SK-N-SH (cell line): ENCODE measurements around the gene PCNX2. TPM values are rescaled to one million over a fixed set of nuclear protein-coding genes. Genes with fewer than 3 reads are reported as not detected.
A peak's percentile ranks its signal among the peaks of the same experiment; 100 is the strongest.

Experiments
- CTCF ChIA-PET: fragments of 300-600, 350-600 bp; formaldehyde crosslinking; extraction: SDS; loops from one replicate; lab custom pipeline; 2021; lab: Yijun Ruan, JAX
- POLR2A ChIA-PET: fragments of 350-600 bp; sonication (Branson Sonifier 250); formaldehyde crosslinking; extraction: SDS; loops from one replicate; lab custom pipeline; 2020; ENCODE audit warnings: antibody characterized with exemption, inconsistent platforms; lab: Yijun Ruan, JAX
- DNase-seq: peaks from one replicate; pipeline ENCODE4 v3.0.0; 2012
- H2AFZ ChIP-seq: fragments of 200-600 bp; sonication (generic); 2 replicates; pipeline ENCODE4 v1.8.1; 2016; ENCODE audit warnings: antibody characterized with exemption, mild to moderate bottlenecking, low read depth
- H3F3A ChIP-seq: fragments of 200-600 bp; sonication (generic); replicated peaks from 2 replicates; pipeline ENCODE3; 2016; ENCODE audit warnings: antibody characterized with exemption, mild to moderate bottlenecking; ENCODE audit not compliant: insufficient read depth
- H3K27ac ChIP-seq, 2 experiments: fragments of 200-500 bp in 1 of 2; fragments of 200-600 bp in 1 of 2; sonication (Bioruptor generic) in 1 of 2; sonication (generic), shearing (Covaris generic) in 1 of 2; 2 replicates each; pipeline versions ENCODE4 v1.5.1 to v1.6.1; 2014 to 2016; ENCODE audit warnings: low read depth in 2 of 2, inconsistent platforms in 1 of 2, low read length in 1 of 2, mild to moderate bottlenecking in 1 of 2, mixed read lengths in 1 of 2
- H3K27me3 ChIP-seq: fragments of 200-600 bp; sonication (generic), shearing (Covaris generic); 2 replicates; pipeline ENCODE4 v1.6.1; 2016; ENCODE audit warnings: mixed run types; ENCODE audit not compliant: insufficient read depth
- H3K36me3 ChIP-seq, 2 experiments: fragments of 200-500 bp in 1 of 2; fragments of 200-600 bp in 1 of 2; sonication (Bioruptor generic) in 1 of 2; sonication (generic) in 1 of 2; replicated peaks in 1 of 2; 2 replicates each; pipeline versions ENCODE3 to v1.5.1; 2014 to 2016; ENCODE audit warnings: low read length in 1 of 2, mild to moderate bottlenecking in 1 of 2; ENCODE audit not compliant: insufficient read depth in 2 of 2, control insufficient read depth in 1 of 2
- H3K4me1 ChIP-seq, 2 experiments: fragments of 200-500 bp in 1 of 2; fragments of 200-600 bp in 1 of 2; sonication (Bioruptor generic) in 1 of 2; sonication (generic), shearing (Covaris generic) in 1 of 2; 2 replicates each; pipeline versions ENCODE4 v1.5.1 to v1.6.1; 2014 to 2016; ENCODE audit warnings: low read depth in 1 of 2, low read length in 1 of 2, mixed run types in 1 of 2; ENCODE audit not compliant: insufficient read depth in 2 of 2, control insufficient read depth in 1 of 2
- H3K4me2 ChIP-seq: fragments of 200-600 bp; sonication (generic), shearing (Covaris generic); 2 replicates; pipeline ENCODE4 v1.6.1; 2017; ENCODE audit warnings: mixed run types
- H3K4me3 ChIP-seq, 2 experiments: fragments of 200-500 bp in 1 of 2; fragments of 200-600 bp in 1 of 2; sonication (Bioruptor generic) in 1 of 2; sonication (generic), shearing (Covaris generic) in 1 of 2; 2 replicates each; pipeline versions ENCODE4 v1.5.1 to v1.8.1; 2014 to 2016; ENCODE audit warnings: low read depth in 2 of 2, inconsistent platforms in 1 of 2, low read length in 1 of 2, mild to moderate bottlenecking in 1 of 2, mixed read lengths in 1 of 2, moderate library complexity in 1 of 2
- H3K79me2 ChIP-seq: fragments of 200-600 bp; sonication (generic); 2 replicates; pipeline ENCODE4 v1.8.1; 2017; ENCODE audit warnings: mild to moderate bottlenecking; ENCODE audit not compliant: insufficient read depth
- H3K9ac ChIP-seq: fragments of 200-600 bp; sonication (generic); 2 replicates; pipeline ENCODE4 v1.6.1; 2017; ENCODE audit warnings: mixed run types
- H3K9me2 ChIP-seq: fragments of 200-600 bp; sonication (generic); 2 replicates; pipeline ENCODE4 v1.6.1; 2017; ENCODE audit warnings: mixed run types
- H3K9me3 ChIP-seq: fragments of 200-600 bp; sonication (generic); 2 replicates; pipeline ENCODE4 v1.6.1; 2017; ENCODE audit warnings: mixed run types, mild to moderate bottlenecking, moderate library complexity
- H4K20me1 ChIP-seq: fragments of 200-600 bp; sonication (generic); 2 replicates; pipeline ENCODE4 v1.6.1; 2017; ENCODE audit warnings: mild to moderate bottlenecking, mixed run types; ENCODE audit not compliant: insufficient read depth
- CHD2 ChIP-seq: fragments of 150-350 bp; IDR thresholded peaks from 2 replicates; pipeline ENCODE4 v1.6.1; 2018; ENCODE audit warnings: low read length; ENCODE audit not compliant: partially characterized antibody
- ELF1 ChIP-seq: IDR thresholded peaks from 2 replicates; pipeline ENCODE4 v1.4.0; 2012
- EP300 ChIP-seq, 2 experiments: IDR thresholded peaks; 2 replicates each; pipeline versions ENCODE4 v1.4.0 to v1.6.1; 2012; ENCODE audit warnings: borderline replicate concordance in 1 of 2, low read depth in 1 of 2, low read length in 1 of 2
- FOSL2 ChIP-seq: IDR thresholded peaks from 2 replicates; pipeline ENCODE4 v1.4.0; 2012; ENCODE audit warnings: low read depth, mild to moderate bottlenecking, moderate library complexity, borderline replicate concordance
- FOXM1 ChIP-seq: IDR thresholded peaks from 2 replicates; pipeline ENCODE4 v1.4.0; 2012; ENCODE audit warnings: low read depth, mild to moderate bottlenecking
- GABPA ChIP-seq: IDR thresholded peaks from 2 replicates; pipeline ENCODE4 v1.4.0; 2012; ENCODE audit warnings: low read depth, mild to moderate bottlenecking
- JUND ChIP-seq: IDR thresholded peaks from 2 replicates; pipeline ENCODE4 v1.4.0; 2012
- MEF2A ChIP-seq: IDR thresholded peaks from 2 replicates; pipeline ENCODE4 v1.4.0; 2012; ENCODE audit warnings: low read depth, borderline replicate concordance
- MXI1 ChIP-seq: IDR thresholded peaks from 2 replicates; pipeline ENCODE4 v1.6.1; 2012; ENCODE audit warnings: mild to moderate bottlenecking, low read depth, low read length, improper control_type of control experiment
- NFIC ChIP-seq: IDR thresholded peaks from 2 replicates; pipeline ENCODE4 v1.4.0; 2012; ENCODE audit warnings: borderline replicate concordance
- RAD21 ChIP-seq: IDR thresholded peaks from 2 replicates; pipeline ENCODE4 v1.6.1; 2012; ENCODE audit warnings: mild to moderate bottlenecking, low read length
- RCOR1 ChIP-seq: fragments of 150-350 bp; IDR thresholded peaks from 2 replicates; pipeline ENCODE4 v1.6.1; 2017; ENCODE audit warnings: antibody characterized with exemption, low read length
- SIN3A ChIP-seq: IDR thresholded peaks from 2 replicates; pipeline ENCODE4 v1.6.1; 2012; ENCODE audit warnings: low read depth, mild to moderate bottlenecking, low read length, moderate library complexity, borderline replicate concordance
- YY1 ChIP-seq: IDR thresholded peaks from 2 replicates; pipeline ENCODE4 v1.4.0; 2012; ENCODE audit warnings: low read depth, mild to moderate bottlenecking
- polyA plus RNA-seq, 3 experiments: library from polyadenylated mRNA; depleted of rRNA; stranded (reverse); fragments of >200 nt; gene quantifications; 2 replicates each; pipeline ENCODE4 v1.2.3, GENCODE V29; 2012
- TF ChIP-seq, protein P1 (sequence below): IDR thresholded peaks from 2 replicates; pipeline ENCODE4 v1.6.1; 2012; ENCODE audit warnings: mild to moderate bottlenecking, low read depth, low read length, moderate library complexity
- TF ChIP-seq, protein P2 (sequence below): fragments of 200-600 bp; sonication (generic); IDR thresholded peaks from 2 replicates; pipeline ENCODE4 v1.6.1; 2017; ENCODE audit warnings: antibody characterized with exemption, mild to moderate bottlenecking, moderate library complexity
- TF ChIP-seq, protein P3 (sequence below): fragments of 150-350 bp; IDR thresholded peaks from 2 replicates; pipeline ENCODE4 v1.6.1; 2017; ENCODE audit warnings: antibody characterized with exemption, low read length, low read depth, borderline replicate concordance
- TF ChIP-seq, protein P4 (sequence below): IDR thresholded peaks from 2 replicates; pipeline ENCODE4 v1.4.0; 2012; ENCODE audit warnings: low read depth, borderline replicate concordance
- TF ChIP-seq, protein P5 (sequence below): IDR thresholded peaks from 2 replicates; pipeline ENCODE4; 2012

Gene PCNX2
- polyA plus RNA-seq, 1 of the 3 experiments (the other 2 are of a cell fraction): 10.6 TPM

DNA sequence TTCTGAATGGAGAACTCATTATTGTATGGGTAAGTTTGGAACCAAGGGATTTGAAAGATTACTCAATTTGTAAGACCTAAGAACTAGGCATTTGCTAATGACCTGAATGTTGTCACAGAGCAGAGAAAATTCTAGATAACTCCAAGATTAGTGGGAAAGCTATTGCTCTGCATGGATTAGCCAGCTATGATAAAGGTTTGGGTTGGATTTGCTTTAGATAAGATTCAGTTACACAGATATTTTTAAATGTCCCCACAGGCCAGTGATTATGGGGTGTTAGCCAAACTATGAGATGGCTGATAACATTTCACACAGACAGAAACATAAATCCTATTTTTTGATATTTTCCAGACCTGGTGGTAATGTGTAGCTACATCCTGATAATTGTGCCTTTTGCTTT, 256.9 kb downstream of the PCNX2 start (continued):
- TF ChIP-seq, protein P1, sequence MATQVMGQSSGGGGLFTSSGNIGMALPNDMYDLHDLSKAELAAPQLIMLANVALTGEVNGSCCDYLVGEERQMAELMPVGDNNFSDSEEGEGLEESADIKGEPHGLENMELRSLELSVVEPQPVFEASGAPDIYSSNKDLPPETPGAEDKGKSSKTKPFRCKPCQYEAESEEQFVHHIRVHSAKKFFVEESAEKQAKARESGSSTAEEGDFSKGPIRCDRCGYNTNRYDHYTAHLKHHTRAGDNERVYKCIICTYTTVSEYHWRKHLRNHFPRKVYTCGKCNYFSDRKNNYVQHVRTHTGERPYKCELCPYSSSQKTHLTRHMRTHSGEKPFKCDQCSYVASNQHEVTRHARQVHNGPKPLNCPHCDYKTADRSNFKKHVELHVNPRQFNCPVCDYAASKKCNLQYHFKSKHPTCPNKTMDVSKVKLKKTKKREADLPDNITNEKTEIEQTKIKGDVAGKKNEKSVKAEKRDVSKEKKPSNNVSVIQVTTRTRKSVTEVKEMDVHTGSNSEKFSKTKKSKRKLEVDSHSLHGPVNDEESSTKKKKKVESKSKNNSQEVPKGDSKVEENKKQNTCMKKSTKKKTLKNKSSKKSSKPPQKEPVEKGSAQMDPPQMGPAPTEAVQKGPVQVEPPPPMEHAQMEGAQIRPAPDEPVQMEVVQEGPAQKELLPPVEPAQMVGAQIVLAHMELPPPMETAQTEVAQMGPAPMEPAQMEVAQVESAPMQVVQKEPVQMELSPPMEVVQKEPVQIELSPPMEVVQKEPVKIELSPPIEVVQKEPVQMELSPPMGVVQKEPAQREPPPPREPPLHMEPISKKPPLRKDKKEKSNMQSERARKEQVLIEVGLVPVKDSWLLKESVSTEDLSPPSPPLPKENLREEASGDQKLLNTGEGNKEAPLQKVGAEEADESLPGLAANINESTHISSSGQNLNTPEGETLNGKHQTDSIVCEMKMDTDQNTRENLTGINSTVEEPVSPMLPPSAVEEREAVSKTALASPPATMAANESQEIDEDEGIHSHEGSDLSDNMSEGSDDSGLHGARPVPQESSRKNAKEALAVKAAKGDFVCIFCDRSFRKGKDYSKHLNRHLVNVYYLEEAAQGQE: no peak
- TF ChIP-seq, protein P2, sequence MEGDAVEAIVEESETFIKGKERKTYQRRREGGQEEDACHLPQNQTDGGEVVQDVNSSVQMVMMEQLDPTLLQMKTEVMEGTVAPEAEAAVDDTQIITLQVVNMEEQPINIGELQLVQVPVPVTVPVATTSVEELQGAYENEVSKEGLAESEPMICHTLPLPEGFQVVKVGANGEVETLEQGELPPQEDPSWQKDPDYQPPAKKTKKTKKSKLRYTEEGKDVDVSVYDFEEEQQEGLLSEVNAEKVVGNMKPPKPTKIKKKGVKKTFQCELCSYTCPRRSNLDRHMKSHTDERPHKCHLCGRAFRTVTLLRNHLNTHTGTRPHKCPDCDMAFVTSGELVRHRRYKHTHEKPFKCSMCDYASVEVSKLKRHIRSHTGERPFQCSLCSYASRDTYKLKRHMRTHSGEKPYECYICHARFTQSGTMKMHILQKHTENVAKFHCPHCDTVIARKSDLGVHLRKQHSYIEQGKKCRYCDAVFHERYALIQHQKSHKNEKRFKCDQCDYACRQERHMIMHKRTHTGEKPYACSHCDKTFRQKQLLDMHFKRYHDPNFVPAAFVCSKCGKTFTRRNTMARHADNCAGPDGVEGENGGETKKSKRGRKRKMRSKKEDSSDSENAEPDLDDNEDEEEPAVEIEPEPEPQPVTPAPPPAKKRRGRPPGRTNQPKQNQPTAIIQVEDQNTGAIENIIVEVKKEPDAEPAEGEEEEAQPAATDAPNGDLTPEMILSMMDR: no peak
- TF ChIP-seq SIN3A: no peak
- no peak for TF ChIP-seq ELF1
- TF ChIP-seq MXI1: no peak
- TF ChIP-seq FOSL2: no peak
- TF ChIP-seq YY1: no peak
- no peak for TF ChIP-seq JUND
- TF ChIP-seq, protein P3, sequence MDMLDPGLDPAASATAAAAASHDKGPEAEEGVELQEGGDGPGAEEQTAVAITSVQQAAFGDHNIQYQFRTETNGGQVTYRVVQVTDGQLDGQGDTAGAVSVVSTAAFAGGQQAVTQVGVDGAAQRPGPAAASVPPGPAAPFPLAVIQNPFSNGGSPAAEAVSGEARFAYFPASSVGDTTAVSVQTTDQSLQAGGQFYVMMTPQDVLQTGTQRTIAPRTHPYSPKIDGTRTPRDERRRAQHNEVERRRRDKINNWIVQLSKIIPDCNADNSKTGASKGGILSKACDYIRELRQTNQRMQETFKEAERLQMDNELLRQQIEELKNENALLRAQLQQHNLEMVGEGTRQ: no peak
- no peak for TF ChIP-seq NFIC
- TF ChIP-seq MEF2A: no peak
- TF ChIP-seq GABPA: no peak
- 0 out of 2 replicates have a peak, but pooled peaks have one; percentile 1 for TF ChIP-seq RAD21

DNA sequence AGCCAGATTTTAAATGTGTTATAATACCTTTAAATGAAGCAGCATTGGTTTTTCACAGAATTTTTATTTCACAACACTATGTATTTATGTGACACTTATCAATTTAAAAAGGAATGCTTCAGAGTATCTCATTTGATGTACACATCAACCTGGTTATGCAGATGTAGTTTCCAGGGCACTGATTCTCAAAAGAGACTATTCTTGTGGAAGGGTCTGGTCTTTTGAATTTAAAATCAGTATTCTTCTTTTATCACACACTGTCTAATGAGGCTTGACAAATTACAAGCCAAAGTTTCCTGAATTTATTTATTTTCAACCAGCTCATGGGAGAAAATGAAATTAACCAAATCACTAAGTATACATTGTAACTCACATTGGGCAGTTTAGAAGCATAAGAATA, 257.7 kb downstream of the PCNX2 start:
- Histone ChIP-seq H3K9ac (no peak overlapping the region), H3K4me1 (peaks cover 0 to 4% of the 10 kb centered on the region in 2 experiments; a peak in 2 of 4 replicates), H3K9me3 (no peaks in the 10 kb centered on the region), H3K27me3 (no peaks in the 10 kb centered on the region), H3F3A (no peaks in the 10 kb centered on the region), H3K79me2 (no peaks in the 10 kb centered on the region), H3K4me3 (no peak overlapping the region), H3K4me2 (no peak overlapping the region), H3K27ac (no peak overlapping the region), H4K20me1 (no peaks in the 10 kb centered on the region), H3K9me2 (no peaks in the 10 kb centered on the region), H2AFZ (no peak overlapping the region), H3K36me3 (no peaks in the 10 kb centered on the region)
- no peak for DNase-seq
- ChIA-PET CTCF (no interaction called here), POLR2A (no interaction called here)
- no peak for TF ChIP-seq NFIC
- TF ChIP-seq, protein P2: no peak
- TF ChIP-seq FOXM1: no peak
- TF ChIP-seq, protein P4, sequence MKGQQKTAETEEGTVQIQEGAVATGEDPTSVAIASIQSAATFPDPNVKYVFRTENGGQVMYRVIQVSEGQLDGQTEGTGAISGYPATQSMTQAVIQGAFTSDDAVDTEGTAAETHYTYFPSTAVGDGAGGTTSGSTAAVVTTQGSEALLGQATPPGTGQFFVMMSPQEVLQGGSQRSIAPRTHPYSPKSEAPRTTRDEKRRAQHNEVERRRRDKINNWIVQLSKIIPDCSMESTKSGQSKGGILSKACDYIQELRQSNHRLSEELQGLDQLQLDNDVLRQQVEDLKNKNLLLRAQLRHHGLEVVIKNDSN: no peak
- TF ChIP-seq RCOR1: no peak
- TF ChIP-seq EP300 (IDR thresholded peaks at IDR 0.05; ENCODE audit: borderline replicate concordance in 1 of 2, low read depth in 1 of 2, low read length in 1 of 2): no peak
- TF ChIP-seq RAD21: no peak
- no peak for TF ChIP-seq JUND
- TF ChIP-seq, protein P5, sequence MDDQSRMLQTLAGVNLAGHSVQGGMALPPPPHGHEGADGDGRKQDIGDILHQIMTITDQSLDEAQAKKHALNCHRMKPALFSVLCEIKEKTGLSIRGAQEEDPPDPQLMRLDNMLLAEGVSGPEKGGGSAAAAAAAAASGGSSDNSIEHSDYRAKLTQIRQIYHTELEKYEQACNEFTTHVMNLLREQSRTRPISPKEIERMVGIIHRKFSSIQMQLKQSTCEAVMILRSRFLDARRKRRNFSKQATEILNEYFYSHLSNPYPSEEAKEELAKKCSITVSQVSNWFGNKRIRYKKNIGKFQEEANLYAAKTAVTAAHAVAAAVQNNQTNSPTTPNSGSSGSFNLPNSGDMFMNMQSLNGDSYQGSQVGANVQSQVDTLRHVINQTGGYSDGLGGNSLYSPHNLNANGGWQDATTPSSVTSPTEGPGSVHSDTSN: no peak
- TF ChIP-seq ELF1: no peak
- TF ChIP-seq CHD2: no peak
- TF ChIP-seq SIN3A: no peak
